HL-60 (cell line): ENCODE data around the gene IMMP2L.

Experiments
- GABPA ChIP-seq: IDR thresholded peaks from 2 replicates; pipeline ENCODE4 v1.6.1; 2012; ENCODE audit warnings: low read depth
- POLR2AphosphoS5 ChIP-seq: IDR thresholded peaks from 2 replicates; pipeline ENCODE4 v1.6.1; 2012; ENCODE audit warnings: low read depth
- SPI1 ChIP-seq: IDR thresholded peaks from 2 replicates; pipeline ENCODE4 v1.6.1; 2012; ENCODE audit warnings: low read depth, mild to moderate bottlenecking, borderline replicate concordance
- TF ChIP-seq, protein P1 (sequence below): IDR thresholded peaks from one replicate; pipeline ENCODE4 v1.5.1; 2011; ENCODE audit warnings: low read length, control low read depth, inconsistent platforms; ENCODE audit not compliant: insufficient read depth
- TF ChIP-seq, protein P2 (sequence below): IDR thresholded peaks from 2 replicates; pipeline ENCODE4 v1.6.1; 2012; ENCODE audit warnings: low read depth; ENCODE audit not compliant: insufficient replicate concordance

DNA sequence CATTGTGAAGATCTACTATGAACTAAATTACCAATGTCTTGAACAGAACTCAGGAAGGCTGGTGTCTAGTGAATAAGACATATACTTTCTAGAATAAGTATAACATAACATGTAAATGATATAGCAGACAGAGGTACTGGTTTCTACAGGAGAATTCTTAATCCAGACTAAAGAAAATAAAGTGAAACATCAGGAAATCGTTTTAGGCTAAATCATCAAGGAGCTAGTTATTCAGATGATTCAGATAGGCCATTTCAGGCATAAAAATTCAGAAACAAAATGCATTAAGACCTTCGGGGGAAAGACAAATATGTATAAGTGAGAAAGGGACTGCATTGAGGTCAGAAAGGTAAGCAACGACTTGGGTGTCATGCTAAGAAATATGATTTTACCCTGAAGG is 300.8 kb downstream of the IMMP2L start:
- TF ChIP-seq SPI1 (no peak), GABPA (no peak), POLR2AphosphoS5 (no peak)
- TF ChIP-seq, protein P1, sequence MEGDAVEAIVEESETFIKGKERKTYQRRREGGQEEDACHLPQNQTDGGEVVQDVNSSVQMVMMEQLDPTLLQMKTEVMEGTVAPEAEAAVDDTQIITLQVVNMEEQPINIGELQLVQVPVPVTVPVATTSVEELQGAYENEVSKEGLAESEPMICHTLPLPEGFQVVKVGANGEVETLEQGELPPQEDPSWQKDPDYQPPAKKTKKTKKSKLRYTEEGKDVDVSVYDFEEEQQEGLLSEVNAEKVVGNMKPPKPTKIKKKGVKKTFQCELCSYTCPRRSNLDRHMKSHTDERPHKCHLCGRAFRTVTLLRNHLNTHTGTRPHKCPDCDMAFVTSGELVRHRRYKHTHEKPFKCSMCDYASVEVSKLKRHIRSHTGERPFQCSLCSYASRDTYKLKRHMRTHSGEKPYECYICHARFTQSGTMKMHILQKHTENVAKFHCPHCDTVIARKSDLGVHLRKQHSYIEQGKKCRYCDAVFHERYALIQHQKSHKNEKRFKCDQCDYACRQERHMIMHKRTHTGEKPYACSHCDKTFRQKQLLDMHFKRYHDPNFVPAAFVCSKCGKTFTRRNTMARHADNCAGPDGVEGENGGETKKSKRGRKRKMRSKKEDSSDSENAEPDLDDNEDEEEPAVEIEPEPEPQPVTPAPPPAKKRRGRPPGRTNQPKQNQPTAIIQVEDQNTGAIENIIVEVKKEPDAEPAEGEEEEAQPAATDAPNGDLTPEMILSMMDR, result no peak
- TF ChIP-seq, protein P2, sequence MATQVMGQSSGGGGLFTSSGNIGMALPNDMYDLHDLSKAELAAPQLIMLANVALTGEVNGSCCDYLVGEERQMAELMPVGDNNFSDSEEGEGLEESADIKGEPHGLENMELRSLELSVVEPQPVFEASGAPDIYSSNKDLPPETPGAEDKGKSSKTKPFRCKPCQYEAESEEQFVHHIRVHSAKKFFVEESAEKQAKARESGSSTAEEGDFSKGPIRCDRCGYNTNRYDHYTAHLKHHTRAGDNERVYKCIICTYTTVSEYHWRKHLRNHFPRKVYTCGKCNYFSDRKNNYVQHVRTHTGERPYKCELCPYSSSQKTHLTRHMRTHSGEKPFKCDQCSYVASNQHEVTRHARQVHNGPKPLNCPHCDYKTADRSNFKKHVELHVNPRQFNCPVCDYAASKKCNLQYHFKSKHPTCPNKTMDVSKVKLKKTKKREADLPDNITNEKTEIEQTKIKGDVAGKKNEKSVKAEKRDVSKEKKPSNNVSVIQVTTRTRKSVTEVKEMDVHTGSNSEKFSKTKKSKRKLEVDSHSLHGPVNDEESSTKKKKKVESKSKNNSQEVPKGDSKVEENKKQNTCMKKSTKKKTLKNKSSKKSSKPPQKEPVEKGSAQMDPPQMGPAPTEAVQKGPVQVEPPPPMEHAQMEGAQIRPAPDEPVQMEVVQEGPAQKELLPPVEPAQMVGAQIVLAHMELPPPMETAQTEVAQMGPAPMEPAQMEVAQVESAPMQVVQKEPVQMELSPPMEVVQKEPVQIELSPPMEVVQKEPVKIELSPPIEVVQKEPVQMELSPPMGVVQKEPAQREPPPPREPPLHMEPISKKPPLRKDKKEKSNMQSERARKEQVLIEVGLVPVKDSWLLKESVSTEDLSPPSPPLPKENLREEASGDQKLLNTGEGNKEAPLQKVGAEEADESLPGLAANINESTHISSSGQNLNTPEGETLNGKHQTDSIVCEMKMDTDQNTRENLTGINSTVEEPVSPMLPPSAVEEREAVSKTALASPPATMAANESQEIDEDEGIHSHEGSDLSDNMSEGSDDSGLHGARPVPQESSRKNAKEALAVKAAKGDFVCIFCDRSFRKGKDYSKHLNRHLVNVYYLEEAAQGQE, result no peak
